ENCODE measurements around the gene ATP2A1. TPM values are rescaled to one million over a fixed set of nuclear protein-coding genes. Genes with fewer than 3 reads are reported as not detected.

The ATP2A1 gene
- total and polyA plus RNA-seq, 7 donors, result 0.36 to 1.6 (median 0.85) TPM; not detected in 3

DNA sequence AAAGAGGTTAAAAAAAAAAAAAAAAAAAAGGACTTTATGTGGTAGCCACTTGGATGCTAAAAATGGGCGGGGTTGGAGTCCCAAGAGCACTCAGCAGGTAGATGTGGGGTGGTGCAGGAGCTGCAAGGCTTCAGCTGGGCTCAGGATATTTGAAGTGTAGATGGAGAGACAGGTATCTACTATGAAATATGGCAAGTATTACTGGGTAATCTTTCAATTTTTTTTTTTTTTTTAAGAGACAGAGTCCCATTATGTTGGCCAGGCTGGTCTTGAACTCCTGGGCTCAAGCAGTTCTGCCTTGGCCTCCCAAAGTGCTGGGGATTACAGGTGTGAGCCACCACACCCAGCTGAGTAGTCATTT, 39.8 kb upstream of the ATP2A1 start:
- H3K27me3 ChIP-seq, result no peaks in the 10 kb centered on the region
- H3K4me1 ChIP-seq, result peaks cover 0 to 6% (median 0%) of the 10 kb centered on the region in 4 donors
- H3K36me3 ChIP-seq, result peaks cover 38 to 72% (median 61%) of the 10 kb centered on the region in 4 donors
- H3K4me3 ChIP-seq, result no peak overlapping the region
- no peak overlapping the region for H3K27ac ChIP-seq
- no peak for TF ChIP-seq POLR2AphosphoS5 (IDR thresholded peaks at IDR 0.05)
- 96 to 98% methylated on average over 1 of the region's 1 CpG for WGBS, 2 donors
- DNase-seq, result no peak
- intact Hi-C loops (cut with DNase I), result no loop called here
- no peaks in the 10 kb centered on the region for H3K9me3 ChIP-seq

DNA sequence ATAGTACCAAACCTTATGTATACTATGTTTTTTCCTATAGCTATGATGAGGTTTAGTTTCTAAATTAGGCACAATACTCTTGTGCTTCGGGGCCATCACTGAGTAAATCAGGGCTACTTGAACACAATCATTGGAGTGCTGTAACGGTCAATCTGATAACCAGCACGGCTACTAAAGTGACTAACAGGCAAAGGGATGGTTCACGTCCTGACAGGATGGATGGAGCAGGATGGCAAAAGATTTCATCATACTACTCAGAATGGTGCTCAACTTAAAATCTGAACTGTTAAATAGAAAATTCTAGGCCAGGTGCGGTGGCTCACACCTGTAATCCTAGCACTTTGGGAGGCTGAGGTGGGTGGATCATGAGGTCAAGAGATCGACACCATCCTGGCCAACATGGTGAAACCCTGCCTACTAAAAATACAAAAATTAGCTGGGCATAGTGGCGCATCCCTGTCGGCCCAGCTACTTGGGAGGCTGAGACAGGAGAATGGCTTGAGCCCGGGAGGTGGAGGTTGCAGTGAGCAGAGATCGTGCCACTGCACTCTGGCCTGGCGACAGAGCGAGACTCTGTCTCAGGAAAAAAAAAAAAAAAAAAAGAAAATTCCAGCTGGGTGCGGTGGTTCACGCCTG, 39.2 kb upstream of the ATP2A1 start:
- Histone ChIP-seq H3K36me3 (peaks cover 40 to 72% (median 61%) of the 10 kb centered on the region in 4 donors), H3K4me3 (no peak overlapping the region), H3K27ac (no peak overlapping the region), H3K4me1 (peaks cover 0 to 6% (median 0%) of the 10 kb centered on the region in 4 donors), H3K27me3 (no peaks in the 10 kb centered on the region), H3K9me3 (no peaks in the 10 kb centered on the region)
- intact Hi-C loops (cut with DNase I), result no loop called here
- TF ChIP-seq EP300 (IDR thresholded peaks at IDR 0.05) (no peak), POLR2A (IDR thresholded peaks at IDR 0.05) (no peak), POLR2AphosphoS5 (IDR thresholded peaks at IDR 0.05) (no peak)
- TF ChIP-seq, protein P1, sequence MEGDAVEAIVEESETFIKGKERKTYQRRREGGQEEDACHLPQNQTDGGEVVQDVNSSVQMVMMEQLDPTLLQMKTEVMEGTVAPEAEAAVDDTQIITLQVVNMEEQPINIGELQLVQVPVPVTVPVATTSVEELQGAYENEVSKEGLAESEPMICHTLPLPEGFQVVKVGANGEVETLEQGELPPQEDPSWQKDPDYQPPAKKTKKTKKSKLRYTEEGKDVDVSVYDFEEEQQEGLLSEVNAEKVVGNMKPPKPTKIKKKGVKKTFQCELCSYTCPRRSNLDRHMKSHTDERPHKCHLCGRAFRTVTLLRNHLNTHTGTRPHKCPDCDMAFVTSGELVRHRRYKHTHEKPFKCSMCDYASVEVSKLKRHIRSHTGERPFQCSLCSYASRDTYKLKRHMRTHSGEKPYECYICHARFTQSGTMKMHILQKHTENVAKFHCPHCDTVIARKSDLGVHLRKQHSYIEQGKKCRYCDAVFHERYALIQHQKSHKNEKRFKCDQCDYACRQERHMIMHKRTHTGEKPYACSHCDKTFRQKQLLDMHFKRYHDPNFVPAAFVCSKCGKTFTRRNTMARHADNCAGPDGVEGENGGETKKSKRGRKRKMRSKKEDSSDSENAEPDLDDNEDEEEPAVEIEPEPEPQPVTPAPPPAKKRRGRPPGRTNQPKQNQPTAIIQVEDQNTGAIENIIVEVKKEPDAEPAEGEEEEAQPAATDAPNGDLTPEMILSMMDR (IDR thresholded peaks at IDR 0.05), result no peak
- WGBS, 2 donors, result 96 to 97% methylated on average over 14 of the region's 14 CpGs
- DNase-seq, result no peak

DNA sequence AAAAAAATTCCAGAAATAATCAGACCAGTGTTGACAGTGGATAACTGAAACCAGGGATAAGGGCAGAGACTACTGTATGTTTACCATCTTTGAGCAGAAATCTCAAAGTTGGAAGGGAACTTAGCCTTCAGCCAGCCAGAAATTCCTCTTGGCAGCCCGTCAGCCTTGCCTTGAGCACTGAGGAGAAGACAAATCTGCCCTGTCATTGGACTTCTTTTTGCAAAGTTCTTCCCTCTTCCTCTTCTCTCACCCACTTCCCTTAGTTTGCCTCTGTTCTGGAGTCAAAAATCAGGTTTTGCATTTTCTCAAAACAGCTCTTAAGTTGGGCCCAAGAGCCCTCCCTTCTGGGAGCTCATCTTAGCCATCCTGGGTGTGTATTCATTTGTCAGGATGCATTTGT, 38.4 kb upstream of the ATP2A1 start:
- WGBS, 2 donors, result 31 to 80% methylated on average over 1 of the region's 1 CpG
- H3K36me3 ChIP-seq, result peaks cover 39 to 72% (median 61%) of the 10 kb centered on the region in 4 donors

DNA sequence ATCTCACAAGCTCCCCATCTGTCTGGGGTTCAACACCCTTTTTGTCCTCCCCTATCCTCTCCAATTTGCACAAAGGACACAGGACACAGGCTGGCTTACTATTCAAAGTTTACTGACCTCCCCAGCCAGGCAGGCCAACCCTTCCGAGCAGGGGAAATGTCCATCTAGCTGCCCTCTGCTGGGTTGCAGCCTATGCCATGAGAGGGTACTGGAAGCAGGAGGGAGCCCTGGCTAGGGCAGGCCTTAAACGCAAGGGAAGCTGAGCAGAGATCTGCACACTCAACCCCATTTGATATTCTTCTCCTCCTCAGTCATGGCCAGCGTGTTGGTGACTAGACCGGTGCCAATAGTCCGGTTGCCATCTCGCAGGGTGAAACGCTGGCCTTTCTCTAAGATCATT, 35.6 kb upstream of the ATP2A1 start:
- WGBS, 2 donors, result 94 to 95% methylated on average over 7 of the region's 7 CpGs
- TF ChIP-seq POLR2AphosphoS5 (IDR thresholded peaks at IDR 0.05), result peak in 1 of 4 donors; percentile 9
- TF ChIP-seq, protein P1 (IDR thresholded peaks at IDR 0.05), result no peak
- Histone ChIP-seq H3K27ac (no peak overlapping the region), H3K27me3 (no peaks in the 10 kb centered on the region), H3K9me3 (no peaks in the 10 kb centered on the region), H3K4me3 (no peak overlapping the region), H3K4me1 (peaks cover 0 to 28% (median 23%) of the 10 kb centered on the region in 4 donors), H3K36me3 (peaks cover 24 to 44% (median 40%) of the 10 kb centered on the region in 4 donors)
- DNase-seq, result no peak
- intact Hi-C loops (cut with DNase I), result no loop called here

More for the DNA sequence above, 38.4 kb upstream of the ATP2A1 start:
- no peak for TF ChIP-seq POLR2AphosphoS5 (IDR thresholded peaks at IDR 0.05)
- no peak for TF ChIP-seq POLR2A (IDR thresholded peaks at IDR 0.05)
- TF ChIP-seq, protein P1 (IDR thresholded peaks at IDR 0.05), result no peak
- no peak for TF ChIP-seq EP300 (IDR thresholded peaks at IDR 0.05)
- Histone ChIP-seq H3K27ac (no peak overlapping the region), H3K27me3 (no peaks in the 10 kb centered on the region), H3K4me1 (peaks cover 0 to 10% (median 5%) of the 10 kb centered on the region in 4 donors), H3K4me3 (no peak overlapping the region), H3K9me3 (no peaks in the 10 kb centered on the region)
- no peak for DNase-seq
- intact Hi-C loops (cut with DNase I), result no loop called here

DNA sequence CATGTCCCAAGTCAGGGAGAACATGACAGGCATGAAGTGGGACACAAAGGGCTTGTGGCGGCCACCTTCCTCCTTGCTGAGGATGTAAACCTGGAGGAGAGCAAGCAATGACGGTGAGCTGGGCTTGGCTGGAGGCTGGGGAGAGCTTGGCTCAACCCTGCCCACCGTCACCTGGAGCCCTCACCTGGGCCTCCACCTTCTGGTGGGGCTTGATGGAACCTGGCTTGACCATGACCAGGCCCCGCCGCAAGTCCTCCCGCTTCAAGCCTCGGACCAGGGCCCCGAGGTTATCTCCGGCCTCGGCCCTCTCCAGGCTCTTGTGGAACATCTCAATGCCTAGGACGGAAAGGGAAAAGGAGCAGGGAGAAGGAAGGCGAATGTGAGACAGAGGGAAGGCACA, 34.5 kb upstream of the ATP2A1 start:
- no peaks in the 10 kb centered on the region for H3K9me3 ChIP-seq
- H3K27ac ChIP-seq, result no peak overlapping the region
- H3K36me3 ChIP-seq, result peaks cover 24 to 37% (median 34%) of the 10 kb centered on the region in 4 donors
- DNase-seq, result no peak
- H3K27me3 ChIP-seq, result no peaks in the 10 kb centered on the region
- TF ChIP-seq EP300 (IDR thresholded peaks at IDR 0.05) (no peak), POLR2AphosphoS5 (IDR thresholded peaks at IDR 0.05) (peak in 1 of 4 donors; percentile 3)
- intact Hi-C loops (cut with DNase I), result loop anchor here (2.0 kb wide), 1 partner anchor 19 kb away; no protein-coding TSS in a partner anchor
- H3K4me3 ChIP-seq, result no peak overlapping the region
- 95 to 96% methylated on average over 12 of the region's 12 CpGs for WGBS, 2 donors
- H3K4me1 ChIP-seq, result peaks cover 0 to 28% (median 25%) of the 10 kb centered on the region in 4 donors
